Gastrocnemius medialis (tissue), 4 donors: ENCODE results near the gene TMEM222. TPM values are rescaled to one million over a fixed set of nuclear protein-coding genes. Genes with fewer than 3 reads are reported as not detected.

Experiments used
- ATAC-seq, 2 donors: fragments of 150-250 bp; one replicate each; pipeline ENCODE4 v1.9.1; 2016
- DNase-seq, 2 donors: peaks; one replicate each; pipeline ENCODE4 v3.0.0-alpha.2; 2019
- H3K27ac ChIP-seq, 4 donors: fragments of 200-600 bp; sonication (generic); 1 replicate in 1 of 4; 2 replicates in 3 of 4; pipeline ENCODE4 v1.5.1; 2016 to 2018; ENCODE audit warnings: mild to moderate bottlenecking in 2 of 4, moderate library complexity in 1 of 4
- H3K27me3 ChIP-seq, 3 donors: fragments of 200-600 bp; sonication (generic) in 2 of 3; 1 replicate in 1 of 3; 2 replicates in 2 of 3; pipeline versions ENCODE4 v1.5.1 to v1.6.0; 2016 to 2019; ENCODE audit warnings: mild to moderate bottlenecking in 1 of 3, moderate library complexity in 1 of 3
- H3K36me3 ChIP-seq, 2 donors: fragments of 200-600 bp; sonication (generic) in 1 of 2; one replicate each; pipeline ENCODE4 v1.5.1; 2017 to 2018
- H3K4me1 ChIP-seq, 2 donors: fragments of 200-600 bp; sonication (generic) in 1 of 2; one replicate each; pipeline ENCODE4 v1.5.1; 2016 to 2017; ENCODE audit warnings: mild to moderate bottlenecking in 2 of 2
- H3K4me3 ChIP-seq, 4 donors: fragments of 200-600 bp; sonication (generic) in 3 of 4; 1 replicate in 1 of 4; 2 replicates in 3 of 4; pipeline ENCODE4 v1.5.1; 2016 to 2019; ENCODE audit warnings: mild to moderate bottlenecking in 2 of 4
- H3K9me3 ChIP-seq, 3 donors: fragments of 200-600 bp; sonication (generic) in 2 of 3; 1 replicate in 1 of 3; 2 replicates in 2 of 3; pipeline ENCODE4 v1.5.1; 2016 to 2019
- CTCF ChIP-seq, 5 experiments: fragments of 450-650 bp in 3 of 5; fragments of 200-600 bp in 2 of 5; sonication (generic) in 2 of 5; IDR thresholded peaks in 4 of 5; conservative IDR thresholded peaks in 1 of 5; 1 replicate in 4 of 5; 2 replicates in 1 of 5; pipeline ENCODE4 v1.5.1; 2016 to 2019; ENCODE audit warnings: antibody characterized with exemption in 5 of 5, mild to moderate bottlenecking in 3 of 5, moderate library complexity in 3 of 5
- POLR2A ChIP-seq, 2 donors: fragments of 450-650 bp; IDR thresholded peaks; one replicate each; pipeline ENCODE4 v1.6.1; 2017; ENCODE audit warnings: antibody characterized with exemption in 2 of 2, mild to moderate bottlenecking in 2 of 2, moderate library complexity in 2 of 2
- in situ Hi-C, 4 donors: fragments of 200-750 bp; cut with MboI; loops; one replicate each; pipeline versions ENCODE4 v1.15.0 to v1.8.0; 2017; ENCODE audit warnings: low sequenced_read_pairs in 4 of 4
- intact Hi-C: fragments of 100-400 bp; cut with DNase I; formaldehyde crosslinking; loops from one replicate; pipeline ENCODE4 v1.15.1; 2023; ENCODE audit warnings: low total_unique reads
- total RNA-seq, 4 donors: library from RNA; depleted of rRNA; stranded (reverse); fragments of >200 nt; gene quantifications; one replicate each; pipeline versions ENCODE4 v1.1.0 to v1.2.3, GENCODE V29; 2016

TMEM222 gene
- total RNA-seq, 4 donors from 2014 or later: 16.5 to 21.9 (median 17.8) TPM

GRCh38 chr1:27333717-27334279 is 11.8 kb downstream of the TMEM222 start:
- no peak for ATAC-seq
- Histone ChIP-seq H3K27me3 (no peaks in the 10 kb centered on the region), H3K4me3 (no peak overlapping the region), H3K9me3 (no peaks in the 10 kb centered on the region), H3K36me3 (peaks cover 0 to 47% of the 10 kb centered on the region in 2 donors), H3K27ac (no peak overlapping the region), H3K4me1 (peaks cover 5 to 6% of the 10 kb centered on the region in 2 donors)
- no peak for DNase-seq
- intact Hi-C loops: no loop called here
- in situ Hi-C loops: no loop called here
- TF ChIP-seq POLR2A (IDR thresholded peaks at IDR 0.05) (no peak), CTCF (IDR thresholded peaks at IDR 0.05 in 4 of 5, conservative IDR thresholded peaks at IDR 0.05 in 1 of 5) (no peak)

- in situ Hi-C loops: no loop called here
- ATAC-seq (no peak), DNase-seq (no peak)
- Histone ChIP-seq H3K36me3 (peaks cover 0 to 47% of the 10 kb centered on the region in 2 donors), H3K4me1 (no peaks in the 10 kb centered on the region), H3K9me3 (no peaks in the 10 kb centered on the region), H3K27me3 (no peaks in the 10 kb centered on the region), H3K4me3 (no peak overlapping the region), H3K27ac (no peak overlapping the region)
- intact Hi-C loops: no loop called here
- TF ChIP-seq POLR2A (IDR thresholded peaks at IDR 0.05) (no peak), CTCF (IDR thresholded peaks at IDR 0.05 in 4 of 5, conservative IDR thresholded peaks at IDR 0.05 in 1 of 5) (no peak)
Observed at GRCh38 chr1:27335506-27336422, 13.8 kb downstream of the TMEM222 start.

GRCh38 chr1:27336756-27337155 is 14.8 kb downstream of the TMEM222 start:
- in situ Hi-C loops: no loop called here
- H3K36me3 ChIP-seq: peaks cover 0 to 45% of the 10 kb centered on the region in 2 donors
- intact Hi-C loops: no loop called here
- H3K27ac ChIP-seq: no peak overlapping the region
- no peaks in the 10 kb centered on the region for H3K4me1 ChIP-seq
- no peaks in the 10 kb centered on the region for H3K9me3 ChIP-seq
- ATAC-seq: no peak
- TF ChIP-seq CTCF (IDR thresholded peaks at IDR 0.05 in 4 of 5, conservative IDR thresholded peaks at IDR 0.05 in 1 of 5) (no peak), POLR2A (IDR thresholded peaks at IDR 0.05) (no peak)
- H3K4me3 ChIP-seq: no peak overlapping the region
- DNase-seq: no peak
- no peaks in the 10 kb centered on the region for H3K27me3 ChIP-seq

GRCh38 chr1:27338751-27339150 is 16.8 kb downstream of the TMEM222 start:
- TF ChIP-seq CTCF (IDR thresholded peaks at IDR 0.05 in 4 of 5, conservative IDR thresholded peaks at IDR 0.05 in 1 of 5) (no peak), POLR2A (IDR thresholded peaks at IDR 0.05) (no peak)
- ATAC-seq: no peak
- intact Hi-C loops (no loop called here), in situ Hi-C loops (no loop called here)
- Histone ChIP-seq H3K9me3 (no peaks in the 10 kb centered on the region), H3K27me3 (no peaks in the 10 kb centered on the region), H3K36me3 (peaks cover 0 to 28% of the 10 kb centered on the region in 2 donors), H3K27ac (no peak overlapping the region), H3K4me1 (no peaks in the 10 kb centered on the region), H3K4me3 (no peak overlapping the region)
- no peak for DNase-seq
